HG03469 (cell line): ENCODE data around the gene PCNX3.

Experiments used
- ATAC-seq: cut with Tn5 transposase; IDR thresholded peaks from one replicate; pipeline ENCODE4 v1.9.1; 2021; ENCODE audit warnings: mild to moderate bottlenecking, moderate library complexity, moderate number of reproducible peaks; ENCODE audit not compliant: unreplicated experiment

The PCNX3 gene

GRCh38 chr11:65615229-65615949, at the start of gene PCNX3:
TSS of gene PCNX3 (plus strand) at chr11:65615776. CDS start at chr11:65616312, 536 bp downstream.
- peak; percentile 54 for ATAC-seq

- ATAC-seq: no peak
Observed at GRCh38 chr11:65569164-65569972, 46.2 kb upstream of the PCNX3 start.

GRCh38 chr11:65569973-65570918, 45.3 kb upstream of the PCNX3 start, which contains the start of gene ZNRD2:
TSS of gene ZNRD2 (plus strand) at chr11:65570477. CDS start at chr11:65570492, 15 bp downstream.
- peak; percentile 41 for ATAC-seq

GRCh38 chr11:65571420-65571819, 44.2 kb upstream of the PCNX3 start:
- ATAC-seq: no peak

GRCh38 chr11:65571940-65572339, 43.6 kb upstream of the PCNX3 start:
- no peak for ATAC-seq

GRCh38 chr11:65572356-65573051, 43.1 kb upstream of the PCNX3 start, which contains the start of gene FAM89B:
TSS of gene FAM89B (plus strand) at chr11:65572538. CDS start at chr11:65572670, 132 bp downstream.
- ATAC-seq: no peak

- ATAC-seq: no peak
Observed at GRCh38 chr11:65573391-65574079, 42.0 kb upstream of the PCNX3 start.

GRCh38 chr11:65574109-65574810, 41.3 kb upstream of the PCNX3 start:
- ATAC-seq: peak; percentile 13

- no peak for ATAC-seq
Observed at GRCh38 chr11:65574811-65575567, 40.6 kb upstream of the PCNX3 start.

- ATAC-seq: no peak
Observed at GRCh38 chr11:65575568-65576231, 39.9 kb upstream of the PCNX3 start, which contains the start of gene EHBP1L1. TSS of gene EHBP1L1 (plus strand) at chr11:65576053. CDS start at chr11:65576303, 250 bp downstream.

GRCh38 chr11:65576232-65576866, 39.2 kb upstream of the PCNX3 start:
- ATAC-seq: no peak

GRCh38 chr11:65576867-65577755, 38.5 kb upstream of the PCNX3 start:
- ATAC-seq: no peak

GRCh38 chr11:65577756-65578109, 37.8 kb upstream of the PCNX3 start:
- no peak for ATAC-seq

GRCh38 chr11:65578134-65578533, 37.4 kb upstream of the PCNX3 start:
- no peak for ATAC-seq

- ATAC-seq: no peak
Observed at GRCh38 chr11:65578667-65579066, 36.9 kb upstream of the PCNX3 start.

- no peak for ATAC-seq
Observed at GRCh38 chr11:65579291-65579690, 36.3 kb upstream of the PCNX3 start.
